ENCODE results near the gene PFDN1.

Gene PFDN1

GRCh38 chr5:140262839-140263238 is 40.1 kb downstream of the PFDN1 start:
- Histone ChIP-seq H3K27me3 (ENCODE audit: insufficient read depth, low read length) (no peaks in the 10 kb centered on the region), H4K20me1 (ENCODE audit: insufficient read depth, low read length) (no peaks in the 10 kb centered on the region), H3K4me3 (ENCODE audit: low read depth, low read length, poor library complexity, severe bottlenecking) (no peak overlapping the region), H2AFZ (ENCODE audit: low read length) (no peak overlapping the region), H3K4me2 (ENCODE audit: low read length) (no peak overlapping the region), H3K4me1 (ENCODE audit: insufficient read depth, low read length, severe bottlenecking) (peaks cover 35% of the 10 kb centered on the region), H3K9ac (ENCODE audit: low read length) (no peak overlapping the region), H3K9me2 (ENCODE audit: low read depth, low read length) (no peaks in the 10 kb centered on the region), H3K79me2 (ENCODE audit: insufficient read depth, low read length) (0 out of 2 replicates have a peak, but pooled peaks cover 7% of the 10 kb centered on the region), H3K36me3 (ENCODE audit: insufficient read depth, low read length) (peaks cover 52% of the 10 kb centered on the region), H3F3A (ENCODE audit: insufficient read depth, low read length) (peaks cover 12% of the 10 kb centered on the region), H3K9me3 (ENCODE audit: low read length) (0 out of 2 replicates have a peak, but pooled peaks cover 4% of the 10 kb centered on the region), H3K27ac (ENCODE audit: low read depth, low read length, poor library complexity, severe bottlenecking) (no peak overlapping the region)
- TF ChIP-seq EZH2 (IDR thresholded peaks at IDR 0.05; ENCODE audit: borderline replicate concordance, low read length) (no peak), CTCF (IDR thresholded peaks at IDR 0.05; ENCODE audit: low read length) (no peak)

- Histone ChIP-seq H3K4me1 (ENCODE audit: insufficient read depth, low read length, severe bottlenecking) (peaks cover 29% of the 10 kb centered on the region), H3K4me3 (ENCODE audit: low read depth, low read length, poor library complexity, severe bottlenecking) (no peak overlapping the region), H3K9me3 (ENCODE audit: low read length) (0 out of 2 replicates have a peak, but pooled peaks cover 4% of the 10 kb centered on the region), H3K27me3 (ENCODE audit: insufficient read depth, low read length) (no peaks in the 10 kb centered on the region), H3K79me2 (ENCODE audit: insufficient read depth, low read length) (0 out of 2 replicates have a peak, but pooled peaks cover 7% of the 10 kb centered on the region), H4K20me1 (ENCODE audit: insufficient read depth, low read length) (no peaks in the 10 kb centered on the region), H3K27ac (ENCODE audit: low read depth, low read length, poor library complexity, severe bottlenecking) (no peak overlapping the region), H3K36me3 (ENCODE audit: insufficient read depth, low read length) (peaks cover 52% of the 10 kb centered on the region), H2AFZ (ENCODE audit: low read length) (no peak overlapping the region), H3K9ac (ENCODE audit: low read length) (no peak overlapping the region), H3K9me2 (ENCODE audit: low read depth, low read length) (no peaks in the 10 kb centered on the region), H3F3A (ENCODE audit: insufficient read depth, low read length) (peaks cover 6% of the 10 kb centered on the region), H3K4me2 (ENCODE audit: low read length) (no peak overlapping the region)
- TF ChIP-seq CTCF (IDR thresholded peaks at IDR 0.05; ENCODE audit: low read length) (no peak), EZH2 (IDR thresholded peaks at IDR 0.05; ENCODE audit: borderline replicate concordance, low read length) (no peak)
Observed at GRCh38 chr5:140262221-140262620, 40.7 kb downstream of the PFDN1 start.

- Histone ChIP-seq H3K79me2 (ENCODE audit: insufficient read depth, low read length) (0 out of 2 replicates have a peak, but pooled peaks cover 7% of the 10 kb centered on the region), H3K36me3 (ENCODE audit: insufficient read depth, low read length) (peaks cover 52% of the 10 kb centered on the region), H3K4me3 (ENCODE audit: low read depth, low read length, poor library complexity, severe bottlenecking) (no peak overlapping the region), H3K9me3 (ENCODE audit: low read length) (0 out of 2 replicates have a peak, but pooled peaks cover 4% of the 10 kb centered on the region), H3K4me2 (ENCODE audit: low read length) (no peak overlapping the region), H3K9me2 (ENCODE audit: low read depth, low read length) (no peaks in the 10 kb centered on the region), H3K4me1 (ENCODE audit: insufficient read depth, low read length, severe bottlenecking) (peaks cover 23% of the 10 kb centered on the region), H2AFZ (ENCODE audit: low read length) (no peak overlapping the region), H3F3A (ENCODE audit: insufficient read depth, low read length) (peaks cover 4% of the 10 kb centered on the region), H3K27ac (ENCODE audit: low read depth, low read length, poor library complexity, severe bottlenecking) (no peak overlapping the region), H3K9ac (ENCODE audit: low read length) (no peak overlapping the region), H3K27me3 (ENCODE audit: insufficient read depth, low read length) (no peaks in the 10 kb centered on the region), H4K20me1 (ENCODE audit: insufficient read depth, low read length) (no peaks in the 10 kb centered on the region)
- TF ChIP-seq EZH2 (IDR thresholded peaks at IDR 0.05; ENCODE audit: borderline replicate concordance, low read length): no peak
- no peak for TF ChIP-seq CTCF (IDR thresholded peaks at IDR 0.05; ENCODE audit: low read length)
Observed at GRCh38 chr5:140261403-140262171, 41.3 kb downstream of the PFDN1 start.
